Effector CD8-positive, alpha-beta T cell (primary cell): Measurements from ENCODE around the gene CSTPP1.
"Not testable (repeated sequence)": the region's sequence is repeated elsewhere in the genome, so short reads cannot be mapped to it uniquely, and the experiment has no call there.

Source experiments
- DNase-seq: peaks from one replicate; lab custom pipeline; 2025; lab: John Stamatoyannopoulos, UW

The CSTPP1 gene

GRCh38 chr11:46989810-46990487 is 53.4 kb downstream of the CSTPP1 start:
- DNase-seq = not testable (repeated sequence)

GRCh38 chr11:46991391-46991790 is 54.8 kb downstream of the CSTPP1 start:
- DNase-seq = no peak

GRCh38 chr11:46992386-46992785 is 55.8 kb downstream of the CSTPP1 start:
- DNase-seq = not testable (repeated sequence)

GRCh38 chr11:46997796-46998195 is 61.2 kb downstream of the CSTPP1 start:
- not testable (repeated sequence) for DNase-seq

GRCh38 chr11:46999217-46999616 is 62.7 kb downstream of the CSTPP1 start:
- no peak for DNase-seq

- no peak for DNase-seq
Observed at GRCh38 chr11:47000033-47000432, 63.5 kb downstream of the CSTPP1 start.

- DNase-seq = no peak
Observed at GRCh38 chr11:47001781-47002181, 65.2 kb downstream of the CSTPP1 start.

GRCh38 chr11:47002390-47002789 is 65.8 kb downstream of the CSTPP1 start:
- DNase-seq = no peak

- DNase-seq = no peak
Observed at GRCh38 chr11:47003180-47003877, 66.8 kb downstream of the CSTPP1 start.

GRCh38 chr11:47004595-47005033 is 68.1 kb downstream of the CSTPP1 start:
- no peak for DNase-seq

GRCh38 chr11:47005441-47005840 is 68.9 kb downstream of the CSTPP1 start:
- DNase-seq = no peak

GRCh38 chr11:47007579-47007978 is 71.0 kb downstream of the CSTPP1 start:
- no peak for DNase-seq

GRCh38 chr11:47010179-47010578 is 73.6 kb downstream of the CSTPP1 start:
- DNase-seq = no peak

- DNase-seq = no peak
Observed at GRCh38 chr11:47014097-47014496, 77.5 kb downstream of the CSTPP1 start.

GRCh38 chr11:47018637-47019036 is 82.1 kb downstream of the CSTPP1 start:
- no peak for DNase-seq

- DNase-seq = no peak
Observed at GRCh38 chr11:47020793-47021526, 84.4 kb downstream of the CSTPP1 start.

GRCh38 chr11:47021527-47021818 is 84.9 kb downstream of the CSTPP1 start:
- DNase-seq = no peak

GRCh38 chr11:47021965-47022364 is 85.4 kb downstream of the CSTPP1 start:
- no peak for DNase-seq

- DNase-seq = no peak
Observed at GRCh38 chr11:47028195-47029093, 91.9 kb downstream of the CSTPP1 start.

- DNase-seq = no peak
Observed at GRCh38 chr11:47033439-47033838, 96.9 kb downstream of the CSTPP1 start.

GRCh38 chr11:47034091-47034490 is 97.5 kb downstream of the CSTPP1 start:
- no peak for DNase-seq

GRCh38 chr11:47035108-47035507 is 98.5 kb downstream of the CSTPP1 start:
- no peak for DNase-seq
